ENCODE results near the gene GJA9. TPM values are rescaled to one million over a fixed set of nuclear protein-coding genes. Genes with fewer than 3 reads are reported as not detected.
A peak's percentile ranks its signal among the peaks of the same experiment; 100 is the strongest.
"Not testable (repeated sequence)": the region's sequence is repeated elsewhere in the genome, so short reads cannot be mapped to it uniquely, and the experiment has no call there.

GJA9 gene
- 0.13 TPM in 1 of 2 replicates, not detected in the other for total RNA-seq (2014; rRNA removed; shearing (Covaris generic))

DNA sequence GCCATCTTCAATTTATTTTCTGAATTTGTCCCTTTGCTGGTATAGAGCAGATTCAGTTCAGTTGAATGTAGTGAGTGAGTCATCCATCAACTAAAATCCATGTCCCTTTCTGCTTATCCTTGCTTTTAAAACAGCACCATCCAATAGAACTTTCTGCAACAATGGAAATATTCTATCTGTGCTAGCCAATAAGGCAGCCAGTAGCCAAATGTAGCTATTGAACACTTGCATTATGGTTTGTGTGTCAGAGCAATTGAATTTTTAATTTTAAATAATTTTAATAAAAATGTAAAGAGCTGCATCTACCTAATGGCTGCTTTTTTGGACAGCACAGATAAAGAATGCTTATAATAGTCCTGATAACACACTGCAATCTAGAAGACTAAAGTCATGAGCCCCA, at the start of gene GJA9:
GJA9 (minus strand) TSS at position 101 of the 400 bp plus-strand sequence. CDS start 5,489 bp downstream, outside the sequence.
- no peak for DNase-seq (ENCODE audit: low spot score)

DNA sequence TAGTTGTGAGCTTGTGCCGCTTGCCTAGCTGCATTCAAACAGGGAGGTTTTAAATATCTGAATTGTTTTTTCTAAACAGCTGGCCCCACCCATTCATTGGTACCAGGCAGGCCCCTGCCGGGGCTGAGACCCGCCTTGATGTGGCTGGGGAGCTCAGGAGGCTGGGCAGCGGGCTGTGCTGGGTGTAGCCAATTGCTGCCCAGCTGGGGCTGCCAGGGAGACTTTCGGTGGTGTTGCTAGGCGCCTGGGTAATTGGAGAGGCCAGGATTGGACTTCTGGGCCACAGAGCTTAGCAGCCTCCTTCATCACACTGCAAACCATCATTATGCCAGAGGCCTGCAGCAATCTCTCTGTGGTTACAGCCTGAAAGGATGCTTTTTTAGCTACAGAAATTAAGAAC, 48.1 kb upstream of the GJA9 start:
- DNase-seq (ENCODE audit: low spot score) = peak; percentile 32

DNA sequence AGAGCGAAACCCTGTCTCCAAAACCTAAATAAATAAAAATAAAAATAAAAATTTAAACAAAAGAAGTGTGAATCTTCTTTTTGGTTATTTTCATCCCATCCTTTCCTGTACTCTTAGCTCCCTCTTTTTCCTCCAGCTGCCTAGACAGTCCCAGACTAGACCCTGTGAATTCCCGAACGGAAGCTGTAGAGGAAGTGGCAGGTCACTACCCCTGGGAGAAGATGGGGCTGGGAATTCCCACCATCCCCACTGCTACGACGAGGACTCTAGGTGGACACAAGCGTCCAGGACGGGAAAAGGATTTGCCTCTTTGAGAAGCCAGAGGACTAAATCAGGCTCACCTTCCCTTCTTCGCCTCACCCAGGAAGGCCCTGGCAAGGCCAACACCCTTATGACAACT, 47.7 kb upstream of the GJA9 start:
- DNase-seq (ENCODE audit: low spot score) = no peak

DNA sequence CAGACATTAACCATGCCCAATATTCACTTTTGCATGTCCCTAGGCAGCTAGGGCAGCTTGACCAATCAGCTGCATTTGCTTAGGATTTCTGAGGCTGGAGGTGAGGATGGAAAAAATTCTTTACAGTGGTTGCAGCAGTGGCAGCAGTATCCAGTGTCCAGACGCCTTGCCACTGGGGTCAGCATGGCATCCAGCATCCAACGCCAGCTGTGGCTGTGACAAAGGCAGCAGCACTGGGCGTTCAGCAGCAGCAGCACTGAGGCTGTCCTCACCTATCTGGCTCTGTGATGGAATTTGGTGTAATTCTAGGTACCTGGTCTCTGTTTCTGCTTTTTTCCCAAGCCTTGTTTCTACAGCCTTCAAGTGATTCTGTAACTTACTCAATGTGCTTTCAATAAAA, 44.7 kb upstream of the GJA9 start:
- no peak for DNase-seq (ENCODE audit: low spot score)

DNA sequence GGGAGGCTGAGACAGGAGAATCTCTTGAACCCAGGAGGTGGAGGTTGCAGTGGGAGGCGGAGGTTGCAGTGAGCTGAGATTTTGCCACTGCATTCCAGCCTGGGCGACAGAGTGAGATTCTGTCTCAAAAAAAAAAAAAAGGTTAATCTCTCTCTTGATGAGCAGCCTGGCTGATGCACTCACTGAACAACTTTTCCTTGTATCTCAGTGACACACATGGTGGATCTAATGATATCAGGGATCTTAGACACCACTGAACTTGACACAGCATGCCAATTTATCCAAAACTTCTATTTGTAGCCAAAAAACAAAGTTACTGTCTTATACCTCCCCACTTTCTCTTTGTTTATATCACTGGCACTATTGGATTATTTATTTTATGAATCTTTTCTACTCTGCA, 44.0 kb upstream of the GJA9 start:
- DNase-seq (ENCODE audit: low spot score) = no peak

DNA sequence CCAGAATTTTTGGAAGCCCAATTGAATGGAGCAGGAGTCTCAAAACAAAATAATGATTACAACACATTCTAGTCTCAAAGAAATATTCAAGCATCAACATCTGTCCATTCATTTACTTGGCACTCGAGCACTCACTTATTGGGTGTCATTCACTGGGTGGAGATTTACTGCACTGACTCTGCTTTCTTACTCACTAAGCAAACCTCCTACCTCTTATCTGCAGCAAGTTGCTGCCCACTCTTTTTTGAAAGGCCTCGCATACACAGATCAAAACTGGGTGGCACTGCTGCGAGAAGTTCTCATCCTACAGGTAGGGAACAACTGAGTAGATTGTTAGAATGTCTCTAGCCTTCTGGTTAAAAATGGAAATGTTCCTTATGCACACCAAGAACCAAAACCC, 42.2 kb upstream of the GJA9 start:
- no peak for DNase-seq (ENCODE audit: low spot score)

DNA sequence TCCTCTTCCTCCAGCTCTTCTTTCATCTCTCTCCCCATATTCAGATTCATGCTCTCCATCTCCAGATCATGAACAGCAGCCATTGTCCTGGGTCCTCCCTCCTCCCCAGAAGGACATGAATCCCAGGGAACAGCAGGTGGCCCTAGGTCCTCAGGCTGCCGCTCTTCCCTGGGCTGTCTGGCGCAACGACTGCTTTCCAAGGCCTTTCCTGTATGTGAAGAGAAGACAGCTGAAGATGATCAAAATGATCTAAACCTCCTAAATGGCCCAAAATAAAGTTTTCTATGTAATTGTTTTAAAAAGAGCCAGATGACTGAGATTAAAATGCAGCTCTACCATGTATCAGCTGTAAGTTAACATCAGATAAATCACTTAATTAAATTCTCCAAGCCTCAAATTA, 37.7 kb upstream of the GJA9 start:
- DNase-seq (ENCODE audit: low spot score) = peak; percentile 35

DNA sequence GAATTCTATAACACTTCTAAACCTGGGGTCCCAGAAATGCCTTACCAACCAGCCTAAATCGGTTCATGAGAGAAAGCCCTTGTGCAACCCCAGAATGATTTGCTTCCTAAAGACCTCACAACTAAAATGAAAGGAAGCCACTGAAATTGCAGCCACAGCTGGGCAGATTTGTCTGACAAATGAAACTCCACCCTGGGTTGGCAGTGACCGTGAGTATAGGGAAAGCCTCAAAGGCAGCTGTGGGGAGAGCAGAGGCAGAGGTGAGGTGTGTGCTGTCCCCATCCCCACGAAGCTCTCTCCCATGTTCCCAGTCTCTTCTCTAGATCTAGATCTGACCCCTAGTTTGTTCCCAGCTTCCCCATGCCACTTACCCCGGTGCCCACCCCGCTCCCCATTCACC, 37.2 kb upstream of the GJA9 start:
- no peak for DNase-seq (ENCODE audit: low spot score)

DNA sequence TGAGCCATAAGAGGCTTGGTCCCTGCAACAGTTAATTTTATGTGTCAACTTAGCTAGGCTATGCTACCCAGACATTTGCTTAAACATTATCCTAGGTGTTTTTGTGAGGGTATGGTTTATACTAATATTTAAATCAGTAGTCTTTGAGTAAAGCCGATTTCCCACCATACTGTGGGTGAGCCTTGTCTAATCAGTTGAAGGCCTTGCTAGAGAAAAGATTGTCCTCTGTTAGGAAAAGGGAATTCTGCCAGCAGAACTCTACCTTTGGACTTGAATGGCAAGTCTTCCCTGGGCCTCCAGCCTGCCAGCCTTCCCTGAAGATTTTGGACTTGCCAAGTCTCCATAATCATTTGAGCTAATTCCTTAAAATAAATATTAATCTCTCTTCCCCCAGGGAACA, 36.4 kb upstream of the GJA9 start:
- no peak for DNase-seq (ENCODE audit: low spot score)

DNA sequence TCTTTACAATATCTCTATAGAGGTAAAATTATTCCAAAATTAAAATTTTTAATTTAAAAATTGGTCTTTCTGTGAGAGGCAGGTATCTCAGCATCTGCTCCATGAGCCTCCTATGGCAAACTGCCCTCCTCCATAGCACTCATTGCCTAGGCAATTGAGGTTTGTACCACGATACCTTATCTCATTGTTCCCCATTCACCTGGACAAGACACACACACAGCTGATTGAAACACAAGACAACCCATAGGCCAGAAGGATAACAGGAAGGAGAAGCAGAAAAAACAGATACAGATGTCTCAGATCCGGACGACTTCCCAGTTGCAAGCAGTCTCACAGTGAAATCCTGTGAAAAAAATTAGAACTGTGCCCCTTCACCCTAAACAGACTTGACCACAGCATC, 36.0 kb upstream of the GJA9 start:
- DNase-seq (ENCODE audit: low spot score) = no peak

DNA sequence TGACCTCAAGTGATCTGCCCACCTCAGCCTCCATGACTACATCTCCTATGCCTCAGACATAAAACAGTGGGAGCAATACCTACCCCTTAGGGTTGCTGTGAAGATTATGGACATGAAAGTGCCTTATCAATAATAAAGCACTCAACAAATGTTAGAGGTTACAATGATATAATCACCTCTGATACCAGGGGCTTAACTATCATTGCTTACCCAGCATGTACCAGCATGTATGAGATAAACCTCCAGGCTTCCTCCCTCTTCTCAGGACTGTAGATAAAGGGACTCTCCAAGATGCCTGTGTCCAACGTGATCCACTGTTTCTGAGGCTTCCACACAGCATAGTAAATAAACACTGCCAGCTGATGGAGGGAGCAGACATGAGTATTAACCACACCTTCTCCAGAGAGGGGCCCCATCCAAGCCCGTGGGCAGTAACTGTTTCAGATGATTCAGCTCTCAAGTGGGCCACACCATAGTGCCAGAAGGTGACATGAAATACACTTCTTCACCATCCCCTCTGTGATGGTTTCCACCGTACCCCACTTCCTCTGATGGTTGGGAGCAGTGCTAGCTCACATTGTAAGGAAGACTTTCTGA, 34.1 kb upstream of the GJA9 start:
- no peak for DNase-seq (ENCODE audit: low spot score)

DNA sequence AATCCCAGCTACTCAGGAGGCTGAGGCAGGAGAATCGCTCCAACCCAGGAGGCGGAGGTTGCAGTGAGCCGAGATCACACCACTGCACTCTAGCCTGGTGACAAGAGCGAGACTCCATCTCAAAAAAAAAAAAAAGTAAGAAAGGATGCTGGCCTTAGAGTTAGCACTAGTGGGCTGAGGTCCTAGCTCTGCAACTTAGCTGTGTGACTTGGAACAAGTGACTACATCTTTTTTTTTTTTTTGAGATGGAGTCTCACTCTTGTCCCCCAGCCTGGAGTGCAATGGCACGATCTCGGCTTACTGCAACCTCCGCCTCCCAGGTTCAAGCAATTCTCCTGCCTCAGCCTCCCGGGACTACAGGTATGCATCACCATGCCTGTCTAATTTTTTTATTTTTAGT, 33.5 kb upstream of the GJA9 start:
- DNase-seq (ENCODE audit: low spot score) = not testable (repeated sequence)

DNA sequence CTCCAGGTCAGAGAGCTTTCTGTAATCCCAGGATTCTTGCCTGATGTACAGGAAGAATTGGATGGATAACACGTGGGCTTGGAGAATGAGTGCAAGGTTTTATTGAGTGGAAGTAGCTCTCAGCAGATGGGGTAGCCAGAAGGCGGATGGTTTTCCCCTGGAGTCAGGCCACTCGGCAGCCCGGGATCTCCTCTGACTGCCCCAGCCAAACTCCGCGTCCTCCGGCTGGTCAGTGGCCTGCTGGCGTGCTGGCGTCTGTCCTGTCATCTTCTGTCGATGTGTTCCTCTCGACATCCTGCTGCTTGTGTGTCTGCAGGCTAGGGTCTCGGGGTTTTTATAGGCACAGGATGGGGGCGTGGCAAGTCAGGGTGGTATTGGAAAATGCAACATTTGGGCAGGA, 27.4 kb upstream of the GJA9 start:
- no peak for DNase-seq (ENCODE audit: low spot score)

DNA sequence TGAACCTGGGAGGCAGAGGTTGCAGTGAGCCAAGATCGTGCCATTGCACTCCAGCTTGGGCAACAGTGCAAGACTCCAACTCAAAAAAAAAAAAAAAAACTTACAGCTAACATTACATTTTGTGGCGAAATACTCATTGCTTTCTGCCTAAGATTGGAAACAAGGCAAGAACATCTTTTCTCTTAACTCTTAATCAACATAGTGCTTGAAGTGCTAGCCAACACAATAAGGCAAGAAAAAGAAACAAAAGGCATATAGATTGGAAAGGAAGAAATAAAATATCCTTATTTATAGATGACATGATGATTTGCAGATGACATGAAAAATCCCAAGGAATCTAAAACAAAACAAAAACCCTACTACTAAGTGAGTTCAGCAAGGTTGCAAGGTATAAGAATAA, 24.6 kb upstream of the GJA9 start:
- no peak for DNase-seq (ENCODE audit: low spot score)

DNA sequence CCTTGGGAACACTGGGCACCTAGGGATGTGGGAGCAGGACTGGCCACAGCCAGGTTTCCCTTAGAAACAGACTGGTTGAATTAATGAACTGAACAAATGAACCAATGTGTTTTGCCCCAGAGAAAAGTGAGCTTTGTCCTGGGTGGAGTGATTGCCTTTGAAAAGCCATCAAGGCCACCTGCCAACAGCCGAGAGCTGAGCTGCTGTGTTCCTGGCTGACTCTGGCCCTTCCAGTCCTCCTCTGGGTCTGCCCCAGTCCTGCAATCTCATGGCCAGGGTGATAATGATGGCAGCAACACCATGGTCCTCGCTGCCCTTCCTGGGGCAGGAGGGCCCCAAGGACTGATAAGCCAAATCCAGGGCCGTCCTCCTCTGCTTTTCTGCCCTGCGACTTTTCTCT, 18.2 kb upstream of the GJA9 start:
- no peak for DNase-seq (ENCODE audit: low spot score)

DNA sequence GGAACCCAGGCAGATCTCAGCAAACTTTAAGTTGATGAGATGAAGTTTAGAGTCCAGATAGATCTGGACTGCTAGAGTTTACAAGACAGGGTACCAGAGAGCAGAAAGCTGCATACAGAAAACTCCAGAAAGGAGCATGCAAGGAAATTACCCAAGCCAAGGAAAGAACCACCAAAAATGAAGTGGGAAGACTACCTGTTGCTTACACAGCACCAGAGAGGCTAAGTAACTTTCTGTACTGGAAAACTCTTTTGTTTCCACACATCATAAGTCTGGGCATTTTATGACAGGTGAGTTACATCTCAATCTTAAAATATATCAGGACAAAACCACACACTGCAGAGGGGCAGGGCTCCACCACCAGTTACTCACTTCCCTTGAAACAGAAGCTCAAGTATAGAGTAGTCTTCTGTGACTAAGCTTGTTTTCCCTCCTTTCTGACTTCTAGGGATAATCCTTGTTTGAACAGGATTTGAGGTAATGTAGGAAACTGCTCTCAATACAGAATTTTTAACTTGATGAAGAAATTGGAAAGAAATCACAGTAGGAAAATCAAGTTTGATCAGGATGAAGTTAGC, 17.4 kb upstream of the GJA9 start:
- DNase-seq (ENCODE audit: low spot score) = no peak

DNA sequence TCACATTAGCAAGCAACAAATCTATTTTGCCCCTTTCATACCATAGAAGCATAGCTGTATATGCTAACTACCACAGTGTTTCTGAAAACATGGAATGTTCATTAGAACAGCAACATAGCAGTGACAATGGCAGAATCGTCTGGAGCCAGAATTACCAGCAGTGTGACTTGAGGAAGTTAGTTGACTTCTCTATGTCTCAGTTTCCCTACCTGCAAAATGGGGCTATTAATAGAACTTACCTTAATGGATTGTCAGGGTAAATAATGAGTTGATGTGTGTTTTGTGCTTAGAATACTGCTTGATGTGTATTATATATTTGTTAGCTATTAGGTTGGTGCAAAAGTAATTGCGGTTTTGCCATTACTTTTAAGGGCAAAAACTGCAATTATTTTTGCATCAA, 14.8 kb upstream of the GJA9 start:
- DNase-seq (ENCODE audit: low spot score) = no peak

DNA sequence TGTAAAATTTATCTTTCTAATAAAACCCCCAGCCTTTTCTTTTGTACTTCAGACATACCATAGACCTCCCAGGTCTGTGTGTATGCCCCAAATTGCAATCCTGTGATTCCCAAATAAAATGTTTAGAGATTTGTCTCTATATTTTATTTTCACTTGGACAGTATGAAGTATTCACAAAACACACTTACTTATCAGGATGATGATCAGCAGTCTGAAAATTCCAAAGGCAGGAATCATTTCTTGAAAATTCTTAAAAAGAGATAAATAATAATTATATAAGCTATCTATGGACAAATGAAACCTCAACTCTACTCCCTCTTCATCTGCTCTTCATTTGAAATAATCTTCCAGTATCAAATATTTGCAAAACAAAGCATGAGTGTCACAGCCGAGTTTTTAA, 11.6 kb upstream of the GJA9 start:
- DNase-seq (ENCODE audit: low spot score) = no peak

DNA sequence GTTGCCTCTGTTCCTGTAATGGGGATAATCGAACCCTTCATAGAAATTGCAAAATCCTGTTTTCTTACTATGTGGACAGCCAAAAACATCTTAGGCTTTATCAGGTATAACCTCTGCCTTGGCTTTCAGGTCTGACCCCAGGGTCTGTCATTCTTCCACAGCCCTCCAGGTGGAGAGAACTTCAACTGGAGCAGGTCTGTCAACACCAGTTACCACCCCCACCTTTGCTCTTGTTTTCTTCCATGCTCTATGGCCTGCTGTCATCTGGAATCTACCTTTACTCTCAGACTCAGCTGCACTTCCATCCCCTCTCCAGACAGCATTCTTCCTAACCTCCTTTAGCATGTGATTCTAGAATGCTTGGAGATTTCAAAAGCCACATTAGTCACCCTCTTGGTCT, 10.4 kb upstream of the GJA9 start:
- peak; percentile 42 for DNase-seq (ENCODE audit: low spot score)

DNA sequence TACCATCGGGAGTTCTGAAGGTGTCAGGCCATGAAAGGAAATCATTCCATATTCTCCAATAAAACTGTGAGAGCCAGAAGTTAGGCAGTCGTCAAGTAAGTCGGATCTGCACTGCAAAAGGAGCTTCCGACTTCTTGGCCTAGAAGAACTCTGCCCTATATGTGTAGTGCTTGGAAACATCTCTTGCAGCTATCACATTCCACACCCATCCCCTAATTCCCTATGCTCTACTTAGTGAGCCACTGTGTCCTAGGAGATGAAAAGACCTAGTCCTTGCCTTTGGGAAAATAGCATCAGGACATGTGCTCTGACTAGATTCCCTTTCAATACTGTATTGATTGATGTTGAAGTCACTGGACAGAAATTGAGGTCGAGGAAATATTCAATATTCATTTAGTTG, 8.2 kb upstream of the GJA9 start:
- no peak for DNase-seq (ENCODE audit: low spot score)

DNA sequence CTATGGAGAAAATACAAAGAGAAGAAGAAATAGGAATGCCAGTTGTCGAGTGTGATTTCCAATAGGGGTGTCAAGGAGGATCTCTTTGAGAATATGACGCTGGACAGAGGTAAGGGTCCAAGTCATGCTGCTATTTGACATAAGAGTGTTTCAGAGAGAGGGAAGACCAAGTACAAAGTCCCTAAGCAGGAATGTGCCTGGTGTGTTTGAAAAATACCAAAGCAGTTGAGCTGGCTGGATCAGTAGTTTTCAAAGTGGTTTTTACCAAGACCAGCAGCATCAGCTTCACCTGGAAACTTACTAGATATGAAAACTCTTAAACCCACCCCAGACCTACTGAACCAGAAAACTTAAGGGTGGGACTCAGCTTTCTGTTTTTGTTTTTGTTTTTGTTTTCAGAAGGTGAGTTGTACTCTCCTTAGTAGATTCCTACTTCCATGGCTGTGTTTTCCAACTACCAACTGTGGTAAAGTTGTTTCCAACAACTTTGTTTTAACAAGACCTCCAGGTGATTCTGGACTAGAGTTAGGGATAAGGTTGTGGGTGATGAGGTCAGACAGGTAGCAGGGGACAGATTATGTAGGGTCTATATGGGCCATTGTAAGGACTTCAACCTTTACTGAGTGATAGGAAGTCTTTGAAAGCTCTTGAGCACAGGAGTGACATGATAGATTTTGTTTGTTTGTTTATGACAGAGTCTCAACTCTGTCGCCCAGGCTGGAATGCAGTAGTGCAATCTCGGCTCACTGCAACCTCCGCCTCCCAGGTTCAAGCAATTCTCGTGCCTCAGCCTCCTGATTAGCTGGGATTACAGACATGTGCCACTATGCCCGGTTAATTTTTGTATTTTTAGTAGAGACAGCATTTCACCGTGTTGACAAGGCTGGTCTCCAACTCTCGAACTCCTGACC, 7.3 kb upstream of the GJA9 start:
- DNase-seq (ENCODE audit: low spot score) = no peak

DNA sequence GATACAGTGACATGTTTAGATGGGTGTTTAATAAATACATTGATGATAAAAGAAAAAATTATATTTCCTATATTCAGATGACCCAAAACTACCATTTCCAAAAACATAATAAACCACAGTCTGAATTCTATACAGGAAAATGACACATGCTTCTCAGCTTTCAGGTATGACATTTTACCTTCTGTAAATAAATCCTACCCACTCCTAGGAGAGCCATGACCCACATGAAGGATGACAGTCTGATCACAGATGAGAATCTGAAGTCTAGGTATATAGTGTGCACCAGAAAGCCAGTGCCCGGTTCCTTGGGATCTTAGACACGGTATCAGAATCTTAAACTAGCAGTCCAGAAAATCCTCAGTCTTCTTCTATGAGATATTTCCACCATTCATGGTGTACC, 3.7 kb upstream of the GJA9 start:
- no peak for DNase-seq (ENCODE audit: low spot score)

DNA sequence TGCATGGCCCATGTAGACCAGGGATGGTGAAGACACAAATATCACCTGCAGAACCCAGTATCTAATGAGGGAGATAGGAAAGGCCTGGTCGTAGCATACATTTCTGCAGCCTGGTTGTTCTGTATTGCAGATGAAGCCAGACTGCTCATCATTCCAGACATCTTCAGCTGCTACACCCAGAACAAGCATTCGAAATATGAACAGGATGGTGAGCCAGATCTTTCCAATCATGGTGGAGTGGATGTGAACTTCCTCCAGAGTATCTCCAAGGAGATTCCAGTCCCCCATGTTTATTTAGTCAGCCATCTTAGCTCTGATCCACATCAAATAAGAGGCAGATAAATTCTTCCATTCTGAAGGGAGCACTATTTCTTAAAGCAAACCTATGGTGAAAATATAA, 5.6 kb downstream of the GJA9 start:
- DNase-seq (ENCODE audit: low spot score) = no peak

Measured in HT-29 (cell line).